Measurements from ENCODE around the gene CEACAM19. TPM values are rescaled to one million over a fixed set of nuclear protein-coding genes. Genes with fewer than 3 reads are reported as not detected.
A peak's percentile ranks its signal among the peaks of the same experiment; 100 is the strongest.
"Not testable (repeated sequence)": the region's sequence is repeated elsewhere in the genome, so short reads cannot be mapped to it uniquely, and the experiment has no call there.

Gene CEACAM19
- total RNA-seq, 1 donor from 2014 or later: 7.7 TPM

- intact Hi-C loops (cut with DNase I): loop anchor here (5.0 kb wide), 1 partner anchor 51 kb away; no protein-coding TSS in a partner anchor
- ATAC-seq: no peak
- Histone ChIP-seq H3K36me3 (no peaks in the 10 kb centered on the region), H3K27me3 (ENCODE audit: low read depth) (no peaks in the 10 kb centered on the region), H3K27ac (no peak overlapping the region), H3K4me3 (no peak overlapping the region), H3K4me1 (peaks cover 84% of the 10 kb centered on the region), H3K9me3 (no peaks in the 10 kb centered on the region)
- TF ChIP-seq CTCF (IDR thresholded peaks at IDR 0.05): no peak
- no peak for DNase-seq
These were observed 49.7 kb downstream of the CEACAM19 start for GRCh38 chr19:44720945-44721344.

GRCh38 chr19:44721369-44721768, 50.1 kb downstream of the CEACAM19 start:
- not testable (repeated sequence) for H3K4me3 ChIP-seq; H3K36me3 ChIP-seq; ATAC-seq; DNase-seq; H3K27ac ChIP-seq; H3K27me3 ChIP-seq (ENCODE audit: low read depth); H3K9me3 ChIP-seq
- intact Hi-C loops (cut with DNase I): loop anchor here (5.0 kb wide), 1 partner anchor 51 kb away; no protein-coding TSS in a partner anchor
- peaks cover 85% of the 10 kb centered on the region for H3K4me1 ChIP-seq

GRCh38 chr19:44722131-44723121, 51.1 kb downstream of the CEACAM19 start:
- no peak for DNase-seq
- Histone ChIP-seq H3K4me1 (peaks cover 86% of the 10 kb centered on the region), H3K27ac (peak overlapping the region; percentile 32), H3K4me3 (no peak overlapping the region), H3K27me3 (ENCODE audit: low read depth) (no peaks in the 10 kb centered on the region), H3K36me3 (no peaks in the 10 kb centered on the region), H3K9me3 (no peaks in the 10 kb centered on the region)
- no peak for TF ChIP-seq CTCF (IDR thresholded peaks at IDR 0.05)
- ATAC-seq: no peak
- intact Hi-C loops (cut with DNase I): loop anchor here (5.0 kb wide), 1 partner anchor 50 kb away; no protein-coding TSS in a partner anchor

GRCh38 chr19:44723299-44723951, 52.1 kb downstream of the CEACAM19 start:
- no peak for TF ChIP-seq CTCF (IDR thresholded peaks at IDR 0.05)
- H3K4me1 ChIP-seq: peaks cover 76% of the 10 kb centered on the region
- DNase-seq: no peak
- ATAC-seq: peak; percentile 16 to 20
- H3K27ac ChIP-seq: peak overlapping the region; percentile 56
- H3K27me3 ChIP-seq (ENCODE audit: low read depth): no peaks in the 10 kb centered on the region
- H3K4me3 ChIP-seq: peak overlapping the region; percentile 4
- no peaks in the 10 kb centered on the region for H3K36me3 ChIP-seq
- no peaks in the 10 kb centered on the region for H3K9me3 ChIP-seq
- intact Hi-C loops (cut with DNase I): loop anchor here (5.0 kb wide), 1 partner anchor 49 kb away; no protein-coding TSS in a partner anchor

GRCh38 chr19:44723952-44724319, 52.7 kb downstream of the CEACAM19 start:
- Histone ChIP-seq H3K36me3 (no peaks in the 10 kb centered on the region), H3K27ac (peak overlapping the region; percentile 56), H3K4me1 (peaks cover 71% of the 10 kb centered on the region), H3K27me3 (ENCODE audit: low read depth) (no peaks in the 10 kb centered on the region), H3K9me3 (no peaks in the 10 kb centered on the region), H3K4me3 (peak overlapping the region; percentile 4)
- intact Hi-C loops (cut with DNase I): loop anchor here (5.0 kb wide), 1 partner anchor 48 kb away; no protein-coding TSS in a partner anchor
- TF ChIP-seq CTCF (IDR thresholded peaks at IDR 0.05): peak; percentile 100
- peak; percentile 84 for DNase-seq
- peak; percentile 90 to 92 for ATAC-seq

Measured in lower lobe of right lung (tissue), 2 donors.